Activated CD4-positive, CD25-positive, alpha-beta regulatory T cell treated with anti-CD3 and anti-CD28 coated beads, Interleukin-2, amount 50 U/mL, for 16 hours (primary cell): ENCODE data around the gene ISG20L2.

ENCODE experiments used
- DNase-seq: peaks from one replicate; pipeline ENCODE4 v3.0.0-alpha.2; 2020; ENCODE audit warnings: low read depth, low spot score

Gene ISG20L2

DNA sequence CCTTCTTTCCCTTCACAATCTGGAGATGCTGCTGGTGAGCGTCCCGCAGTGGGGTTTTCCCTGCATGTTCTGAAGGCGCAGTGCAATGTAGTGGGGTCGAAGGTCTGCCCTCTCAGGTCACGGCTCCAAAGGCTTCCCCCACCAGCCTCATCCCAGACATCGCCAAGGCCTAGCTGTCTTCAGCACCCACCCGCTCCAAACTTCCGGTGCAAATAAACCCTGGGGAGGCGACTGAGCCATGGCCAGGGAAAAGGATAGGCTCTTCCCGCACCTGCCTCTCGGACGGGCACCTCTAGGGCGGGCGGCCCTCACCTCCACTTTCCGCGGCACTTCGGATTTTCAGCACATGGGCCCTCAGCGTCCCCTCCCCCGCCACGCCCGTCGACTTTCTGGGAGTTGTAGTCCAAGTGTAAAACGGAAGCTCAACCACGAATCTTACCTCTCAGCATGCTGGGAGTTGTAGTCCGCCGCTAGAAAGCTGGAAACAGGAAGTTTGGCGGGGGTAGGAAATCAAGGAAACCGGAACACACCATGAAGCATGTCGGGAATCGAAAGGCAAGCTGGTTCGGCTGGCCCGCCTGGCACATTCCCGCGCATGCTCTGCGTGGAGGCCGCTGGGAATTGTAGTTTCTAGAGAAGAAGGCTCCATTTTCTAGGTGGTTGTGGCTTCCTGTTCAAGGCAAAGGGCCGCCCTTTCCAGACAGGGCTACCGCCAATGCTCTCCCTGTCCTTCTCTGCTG, 12.3 kb upstream of the ISG20L2 start, which contains the start of gene MRPL24:
Gene MRPL24, minus strand, starts transcription at position 348 of the 740 bp plus-strand sequence. CDS start 2,384 bp downstream, outside the sequence.
- peak; percentile 97 for DNase-seq

DNA sequence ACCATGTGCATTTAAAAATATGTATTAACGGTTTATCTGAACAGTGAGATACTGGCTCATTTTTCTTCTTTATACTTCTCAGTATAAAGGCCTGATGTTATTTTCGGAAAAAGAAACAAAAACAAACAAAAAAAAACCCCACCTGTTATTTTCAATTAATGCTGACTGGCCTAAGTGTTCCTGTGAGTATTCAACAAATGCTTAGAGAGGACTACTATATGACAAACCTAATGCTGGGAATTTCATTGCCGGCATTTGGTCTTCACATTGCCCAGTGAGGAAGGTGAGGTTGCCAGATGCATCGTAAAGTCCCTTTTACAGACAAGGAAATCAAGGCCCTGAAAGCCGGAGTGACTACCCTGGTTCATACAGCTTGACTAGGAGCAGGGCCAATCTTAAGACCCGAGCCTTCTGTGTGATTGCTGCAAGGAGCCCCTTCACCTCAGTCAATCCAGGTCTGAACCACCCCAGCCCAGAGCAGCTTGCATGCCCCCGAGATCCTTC, 11.7 kb upstream of the ISG20L2 start:
- DNase-seq: no peak

DNA sequence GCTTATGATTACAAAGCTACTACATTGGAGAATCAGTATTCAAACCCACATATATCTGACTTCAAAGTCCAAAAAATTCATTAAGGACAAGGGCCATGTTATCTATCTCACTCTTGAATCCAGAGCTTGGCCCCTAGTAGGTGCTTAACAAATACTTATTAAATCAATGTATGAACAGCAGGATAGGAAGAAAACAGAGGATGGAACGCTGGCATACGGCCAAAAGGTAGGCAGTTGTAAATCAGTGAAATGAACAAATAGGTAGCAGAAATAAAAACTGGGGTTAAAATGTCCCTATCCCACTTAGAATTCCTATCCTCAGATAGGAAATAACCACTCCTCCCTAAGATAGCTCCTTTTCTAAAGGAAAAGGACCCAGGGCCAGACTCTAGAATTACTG, 10.3 kb upstream of the ISG20L2 start:
- no peak for DNase-seq

DNA sequence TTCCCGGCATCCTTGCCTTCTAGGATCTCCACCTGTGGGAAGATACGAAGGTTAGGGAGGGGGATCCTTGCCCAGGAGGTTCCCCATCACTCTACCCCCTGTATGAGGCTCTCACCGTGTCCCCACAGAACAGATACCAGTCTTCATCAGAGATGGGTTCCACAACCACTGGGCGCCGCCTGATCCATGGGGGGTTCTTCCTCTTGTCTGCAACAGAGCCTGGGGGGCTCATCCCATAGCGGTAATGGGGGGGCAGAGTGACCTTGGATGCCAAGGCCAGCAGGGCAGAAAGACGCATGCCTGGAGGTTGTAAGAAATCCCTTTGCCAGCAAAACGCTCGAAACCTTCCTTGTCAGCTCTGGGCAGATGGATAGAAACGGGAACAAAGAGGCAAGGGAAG, 9.8 kb upstream of the ISG20L2 start:
- DNase-seq: no peak

DNA sequence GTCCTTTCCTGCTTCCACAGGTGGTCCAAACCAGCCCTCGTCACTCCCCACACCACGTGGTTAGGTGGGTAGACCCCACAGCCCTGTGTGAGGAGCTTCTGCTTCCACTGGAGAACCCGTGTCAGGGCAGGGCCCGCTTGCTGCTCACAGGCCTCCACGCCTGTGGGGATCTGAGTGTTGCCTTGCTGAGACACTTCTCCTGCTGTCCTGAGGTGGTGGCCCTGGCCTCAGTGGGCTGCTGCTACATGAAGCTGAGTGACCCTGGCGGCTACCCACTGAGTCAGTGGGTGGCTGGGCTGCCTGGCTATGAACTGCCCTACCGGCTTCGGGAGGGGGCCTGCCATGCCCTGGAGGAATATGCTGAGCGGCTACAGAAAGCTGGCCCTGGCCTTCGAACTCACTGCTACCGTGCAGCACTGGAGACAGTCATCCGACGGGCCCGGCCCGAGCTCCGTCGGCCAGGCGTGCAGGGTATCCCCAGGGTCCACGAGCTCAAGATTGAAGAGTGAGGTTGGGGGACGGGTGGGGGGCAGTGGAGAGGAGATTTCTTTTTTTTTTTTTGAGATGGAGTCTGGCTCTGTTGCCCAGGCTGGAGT, 5.5 kb upstream of the ISG20L2 start:
- DNase-seq: no peak

DNA sequence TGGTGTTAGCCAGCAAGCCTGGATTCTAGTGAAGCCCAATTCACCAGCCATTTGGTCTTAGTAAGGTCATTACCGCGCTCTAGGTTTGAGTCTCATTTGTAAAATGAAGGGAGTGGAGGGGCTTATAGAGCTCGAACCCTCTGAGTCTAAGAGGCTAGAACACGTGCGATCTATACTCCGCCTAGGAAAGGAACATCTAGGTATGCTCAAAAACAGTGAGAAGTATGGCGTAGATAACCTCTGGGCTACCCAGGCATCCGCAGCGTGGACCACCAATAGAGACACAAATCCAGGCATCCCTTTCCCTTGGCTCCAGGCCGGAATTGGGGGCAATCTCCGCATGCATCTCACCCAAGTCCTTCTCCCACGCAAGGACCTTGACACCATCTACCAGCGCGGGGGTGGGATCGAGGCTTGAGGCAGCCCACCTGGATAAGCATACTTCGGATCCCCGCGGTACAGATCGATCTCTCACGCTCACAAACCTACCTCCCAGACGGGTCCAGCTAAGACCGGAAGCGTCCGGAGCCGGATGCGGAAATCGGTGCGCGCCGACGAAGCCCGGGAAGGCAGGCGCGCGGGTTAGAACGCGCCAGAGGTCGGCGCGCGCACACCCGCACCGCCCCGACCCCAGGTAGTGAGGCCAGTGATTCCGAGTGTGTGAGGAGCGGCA, 504 bp downstream of the ISG20L2 start, which contains the start of gene METTL25B:
Gene METTL25B, plus strand, starts transcription at position 544 of the 673 bp plus-strand sequence. CDS start 636 bp downstream, outside the sequence.
- DNase-seq: peak; percentile 53

DNA sequence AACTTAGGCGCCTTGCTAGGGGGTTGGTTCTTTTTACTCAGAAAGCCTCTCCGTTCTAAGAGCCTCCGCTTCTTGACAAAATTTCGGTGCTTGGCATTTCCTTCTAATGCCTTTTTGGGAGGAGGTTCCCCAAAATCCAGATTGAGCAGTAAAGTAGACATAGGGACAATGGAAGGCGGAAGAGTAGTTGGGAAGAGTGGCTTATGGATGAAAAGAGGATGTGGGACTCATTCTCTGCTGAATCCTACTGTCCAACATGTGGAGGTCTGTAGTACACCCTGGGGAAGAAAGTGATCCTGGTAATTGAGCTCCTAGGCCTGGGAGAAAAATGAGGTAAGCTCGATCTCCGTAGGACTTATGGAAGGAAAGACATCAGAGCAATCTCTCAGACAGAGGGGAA, 1.1 kb downstream of the ISG20L2 start:
- DNase-seq: no peak

DNA sequence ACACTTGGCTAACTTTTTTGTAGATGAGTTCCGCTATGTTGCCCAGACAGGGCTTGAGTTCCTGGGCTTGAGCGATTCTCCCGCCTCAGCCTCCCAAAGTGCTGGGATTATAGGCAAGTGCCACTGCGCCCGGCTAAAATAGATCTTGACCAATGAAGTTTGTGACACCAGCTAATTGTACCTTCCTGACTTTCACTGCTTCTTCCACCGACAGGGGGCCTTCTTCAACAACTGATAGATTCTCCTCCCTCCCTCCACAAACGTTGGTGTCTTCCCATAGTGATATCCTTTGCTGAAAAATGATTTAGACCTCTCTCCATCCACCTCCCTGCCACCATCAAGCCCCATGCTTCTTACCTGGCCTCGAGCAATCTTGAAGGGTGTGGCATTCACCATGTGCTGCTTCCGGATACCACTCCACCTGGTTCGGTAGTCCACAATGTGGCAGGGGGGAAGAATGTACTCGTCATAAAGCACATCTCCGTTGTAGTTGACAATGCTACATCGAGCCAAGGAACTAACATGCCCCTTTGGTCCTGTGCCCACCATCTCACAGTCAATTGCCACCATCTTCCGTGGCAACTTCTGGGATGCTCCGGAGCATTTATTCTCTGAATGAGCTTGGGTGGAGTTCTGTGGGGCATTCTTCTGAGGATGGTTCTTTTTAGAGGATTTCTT, 1.9 kb downstream of the ISG20L2 start:
- no peak for DNase-seq

DNA sequence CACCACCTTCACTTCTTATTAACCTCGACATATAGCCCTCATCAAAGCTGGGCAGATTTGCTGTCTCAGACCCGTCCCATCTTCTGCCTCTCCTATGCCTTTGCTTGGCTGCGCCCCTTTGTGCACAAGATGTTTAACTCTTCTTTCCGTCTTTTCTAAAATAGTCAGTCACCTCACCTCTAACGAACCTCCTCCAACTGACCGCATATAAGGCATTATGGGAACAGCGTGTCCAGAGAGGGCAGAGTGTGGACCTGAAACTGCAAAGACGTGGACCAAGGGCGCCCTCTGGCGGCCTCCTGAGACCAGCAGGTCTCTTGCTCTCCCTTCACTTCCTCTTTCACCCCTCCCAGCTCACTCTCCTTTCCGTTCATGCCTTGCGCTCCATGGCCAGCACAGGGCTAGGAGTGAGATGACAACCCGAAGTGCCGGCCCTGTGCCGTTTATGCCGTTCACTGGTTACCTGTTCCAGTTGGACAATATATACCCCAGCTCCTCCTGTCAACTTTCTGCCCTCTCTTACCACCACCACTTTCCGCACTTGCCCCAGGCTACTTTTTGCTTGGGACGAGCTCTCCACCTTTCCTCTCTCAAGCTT, 2.8 kb downstream of the ISG20L2 start:
- DNase-seq: peak; percentile 65

DNA sequence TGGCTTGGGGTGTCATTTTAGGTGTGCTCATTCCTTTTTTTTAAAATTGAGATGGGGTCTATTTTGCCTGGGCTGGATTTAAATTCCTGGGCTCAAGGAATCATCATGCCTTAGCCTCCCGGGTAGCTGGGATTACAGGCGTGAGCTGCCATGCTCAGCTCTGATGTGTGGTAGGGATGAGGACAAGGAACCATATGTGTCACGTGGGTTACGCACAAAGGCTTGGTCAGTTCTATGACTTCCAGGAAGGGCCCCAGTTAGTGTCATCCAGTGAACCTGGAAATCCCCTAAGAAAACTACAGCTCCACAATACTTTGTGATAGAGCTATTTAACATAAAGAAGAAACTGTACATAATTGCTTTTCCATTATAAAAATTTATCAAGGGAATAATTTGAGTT, 7.0 kb downstream of the ISG20L2 start:
- DNase-seq: no peak

DNA sequence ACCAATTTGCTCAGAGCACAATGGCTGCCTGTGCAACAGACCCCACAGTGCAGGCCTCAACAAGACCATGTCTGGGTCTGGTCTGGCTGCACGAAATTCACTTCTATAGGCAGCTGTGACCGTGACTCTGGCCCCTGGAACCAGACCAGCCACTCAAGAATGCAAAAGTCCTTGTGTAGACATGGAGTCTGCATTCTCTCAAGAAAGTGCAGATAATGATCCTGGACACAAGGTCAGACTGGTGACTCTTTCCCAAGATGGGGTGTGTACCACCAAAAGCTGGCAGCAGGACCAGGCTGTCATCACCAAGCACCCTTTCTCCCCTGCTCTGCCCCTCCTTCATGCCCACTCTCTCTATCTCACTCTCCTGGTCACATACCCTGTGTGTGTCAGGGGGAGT, 7.4 kb downstream of the ISG20L2 start:
- DNase-seq: no peak

DNA sequence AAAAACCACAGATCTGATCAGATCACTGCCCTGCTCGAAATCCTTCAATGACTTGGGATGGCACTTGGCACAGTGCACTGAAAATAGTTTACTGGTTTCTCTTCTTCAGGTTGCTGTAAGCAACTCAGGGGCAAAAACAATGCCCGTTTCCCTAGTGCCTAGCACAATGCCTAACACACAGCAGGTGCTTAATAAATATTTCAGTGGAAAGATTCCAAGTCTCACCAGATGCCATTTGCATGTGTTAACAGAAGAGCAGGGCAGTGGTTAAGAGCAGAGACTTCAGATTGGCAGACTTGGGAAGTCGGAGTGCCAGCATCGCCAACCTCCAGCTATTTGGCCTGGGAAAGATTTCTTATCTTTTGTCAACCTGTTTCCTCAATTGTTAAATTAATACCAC, 11.2 kb downstream of the ISG20L2 start:
- DNase-seq: no peak

DNA sequence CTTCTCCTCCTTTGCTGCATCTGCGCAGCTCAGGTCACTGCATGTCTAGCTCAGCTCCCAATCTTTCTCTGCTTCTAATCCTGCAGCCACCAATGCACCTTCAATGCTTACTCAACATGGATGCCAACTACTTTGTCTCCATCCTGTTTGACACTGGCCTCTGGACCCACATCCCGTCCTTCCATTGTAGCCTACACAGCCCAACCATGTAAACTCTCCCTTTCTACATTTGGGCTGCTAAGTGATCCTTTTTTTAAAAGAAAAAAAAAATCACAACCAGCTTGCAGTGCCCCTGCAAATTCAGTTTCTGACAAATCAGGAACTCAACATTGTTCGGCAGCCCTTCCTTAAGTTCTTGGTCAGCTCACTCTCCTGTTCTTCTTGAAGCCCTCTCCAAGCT, 13.7 kb downstream of the ISG20L2 start:
- DNase-seq: no peak

DNA sequence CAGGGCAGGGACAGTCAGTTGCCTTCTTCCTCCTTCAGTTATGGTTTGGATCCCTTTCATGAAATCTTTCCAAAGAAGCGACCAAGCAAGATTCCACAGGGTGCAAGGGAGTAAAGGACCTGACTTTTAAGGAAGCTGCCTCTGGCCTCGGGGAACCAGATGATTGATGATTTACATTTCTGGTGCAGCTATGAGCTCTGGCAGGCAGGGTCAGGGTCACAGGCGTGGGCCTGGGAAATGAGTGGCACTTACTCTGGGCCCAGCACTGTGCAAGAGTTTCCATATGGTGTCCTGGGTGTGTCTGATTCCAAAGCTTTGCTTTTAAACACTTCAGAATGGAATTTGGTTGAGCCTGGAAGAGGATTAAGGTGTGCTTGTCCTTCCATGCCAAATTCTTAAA, 15.9 kb downstream of the ISG20L2 start:
- DNase-seq: no peak

DNA sequence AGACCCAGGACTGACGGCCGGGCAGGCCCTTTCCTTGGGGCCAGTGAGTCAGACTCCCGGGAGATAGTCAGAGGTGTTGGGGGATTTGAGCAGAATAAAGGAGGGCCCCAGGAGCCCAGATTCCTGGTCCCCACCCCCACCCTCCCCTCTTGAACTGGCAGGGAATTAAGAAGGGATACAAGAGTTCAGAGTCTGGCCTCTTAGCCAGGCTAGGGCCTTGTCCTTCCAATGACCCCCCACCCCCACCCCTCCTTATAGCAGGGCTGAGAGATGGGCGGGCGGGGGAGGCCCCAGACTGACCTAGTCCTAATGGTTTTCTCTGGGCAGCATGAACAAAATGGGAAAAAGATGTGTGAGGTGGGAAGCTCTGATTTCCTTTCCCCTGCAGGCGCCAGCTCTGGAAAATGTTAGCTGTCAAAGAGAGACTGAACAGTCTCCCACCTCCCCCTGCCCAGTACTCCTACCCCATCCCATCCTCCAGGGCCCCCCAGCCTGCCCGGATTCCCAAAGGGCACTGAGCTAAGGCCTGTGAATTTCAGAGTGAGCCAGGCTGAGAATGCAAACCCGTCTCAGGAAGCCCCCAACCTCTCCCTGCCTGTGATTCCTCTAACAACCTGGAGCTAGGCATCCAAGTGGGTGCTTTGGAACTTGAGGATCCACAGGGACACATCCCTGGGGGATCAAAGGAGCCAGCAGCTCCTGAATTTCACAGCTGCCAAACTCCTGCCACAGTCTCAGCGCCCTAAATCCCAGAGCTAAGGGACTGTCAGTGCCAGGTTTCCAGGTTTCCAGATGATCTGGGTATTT, 17.4 kb downstream of the ISG20L2 start:
- no peak for DNase-seq

DNA sequence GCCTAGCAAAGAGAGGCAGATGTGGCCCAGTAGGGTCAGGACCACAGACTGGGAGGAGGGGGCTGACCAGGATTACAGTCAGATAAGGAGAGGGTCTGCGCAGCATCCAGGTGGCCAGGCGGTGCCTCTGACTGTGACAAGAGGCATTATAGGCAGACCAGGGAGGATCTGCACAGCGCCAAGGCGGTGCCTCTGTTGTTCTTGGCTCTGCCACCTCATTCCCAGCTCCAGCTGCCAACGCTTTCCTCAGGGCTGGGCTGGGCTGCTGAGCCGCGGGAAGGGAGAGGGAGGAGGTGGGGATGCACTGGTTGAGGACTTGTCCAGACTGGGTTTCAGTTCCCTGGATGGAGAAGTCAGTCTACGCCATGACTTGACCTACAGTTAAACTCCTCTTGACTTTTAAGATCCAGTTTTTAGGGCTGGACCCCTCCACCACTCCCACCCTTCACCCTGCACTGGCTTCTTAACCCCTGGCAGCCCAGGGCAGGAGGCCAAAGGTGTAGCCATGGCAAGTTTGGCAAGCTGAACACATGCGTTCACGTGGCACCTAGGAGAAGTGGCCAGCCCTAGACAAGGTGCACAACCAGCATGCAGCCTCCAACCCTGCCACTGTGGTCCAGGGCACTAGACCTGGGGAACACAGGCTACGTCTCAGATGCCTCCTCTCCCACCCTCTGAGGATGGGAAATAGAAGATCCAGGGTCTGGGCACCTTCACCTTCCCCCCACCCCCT, 18.6 kb downstream of the ISG20L2 start:
- no peak for DNase-seq

DNA sequence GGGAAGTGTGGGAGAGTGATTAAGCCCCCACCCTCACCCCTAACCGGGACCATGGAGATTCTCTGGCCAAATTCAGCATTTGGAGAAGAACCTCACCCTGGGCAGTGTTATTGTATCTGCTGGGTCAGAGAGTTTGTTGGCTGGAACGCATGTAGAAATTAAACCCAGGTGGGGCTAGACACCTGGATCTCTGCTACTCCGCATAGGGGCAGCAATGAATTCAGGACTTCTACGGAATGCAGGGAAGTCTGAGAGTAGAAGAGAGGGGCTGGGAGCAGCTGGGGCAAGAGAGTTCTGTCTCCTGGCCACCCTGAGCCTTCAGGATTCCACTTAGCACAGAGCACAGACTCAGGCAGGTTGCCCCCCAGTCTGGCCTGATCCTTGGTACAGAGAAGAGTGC, 19.5 kb downstream of the ISG20L2 start:
- no peak for DNase-seq

DNA sequence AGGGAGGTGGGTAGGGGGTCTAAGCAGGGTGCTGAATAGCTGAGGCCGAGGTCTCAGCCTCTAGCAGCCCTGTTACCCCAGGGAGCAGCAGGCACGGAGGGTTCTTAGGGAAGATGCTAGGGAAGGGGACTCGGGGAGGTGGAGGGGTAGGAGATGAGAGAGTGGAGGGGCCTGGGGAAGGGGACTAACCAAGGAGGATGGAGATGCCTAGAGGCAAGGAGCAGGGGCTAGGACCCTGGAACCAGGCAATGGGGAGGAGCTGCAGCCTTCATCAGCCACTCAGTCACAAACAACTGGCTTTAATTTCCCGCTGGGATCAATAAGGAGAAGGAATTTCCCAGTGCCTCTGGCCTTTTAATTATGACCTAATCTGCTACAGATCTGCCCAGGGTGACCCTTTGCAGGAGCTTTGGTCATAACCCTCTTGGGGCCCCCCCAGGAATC, 20.3 kb downstream of the ISG20L2 start:
- DNase-seq: no peak

DNA sequence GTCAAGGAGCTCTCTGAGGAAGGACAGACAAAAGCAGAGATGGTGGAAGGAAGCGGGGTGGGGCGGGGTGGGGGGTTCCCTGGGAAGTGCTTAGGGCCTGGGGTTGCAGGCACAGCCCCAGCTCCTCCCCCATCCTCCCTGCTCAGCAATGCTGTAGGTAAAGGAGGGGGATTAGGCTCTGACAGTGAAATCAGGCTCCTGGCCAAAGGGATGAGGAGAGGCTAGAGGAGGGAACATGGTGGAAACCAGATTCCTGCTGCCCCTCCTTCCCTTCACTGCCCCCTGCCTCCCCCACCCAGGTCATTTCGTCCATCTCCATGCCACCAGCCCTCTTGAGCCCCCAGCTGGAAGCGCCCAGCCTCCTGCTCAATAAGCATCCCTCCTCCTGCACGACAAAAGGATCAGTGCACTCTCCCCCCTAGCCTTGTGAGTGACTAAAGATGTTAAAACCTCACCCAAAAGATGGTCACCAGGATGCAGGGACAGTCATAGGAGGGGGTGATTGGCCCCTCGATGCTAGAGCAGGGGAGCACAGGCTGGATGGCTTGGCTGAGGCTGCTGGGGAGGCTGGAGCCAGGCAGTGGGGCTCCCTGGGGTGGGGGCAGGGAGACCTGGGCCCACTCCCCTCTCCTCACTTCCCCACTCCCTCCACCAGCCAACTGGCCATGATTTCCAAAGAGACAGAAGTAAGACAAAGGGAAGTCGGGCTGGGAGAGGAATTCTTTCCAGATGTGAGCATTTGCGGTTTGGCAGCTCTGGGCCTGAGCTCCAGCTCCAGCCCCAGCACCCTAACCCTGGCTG, 20.9 kb downstream of the ISG20L2 start:
- no peak for DNase-seq
